Right lobe of liver (tissue), 6 donors: ENCODE results near the gene SMKR1. TPM values are rescaled to one million over a fixed set of nuclear protein-coding genes. Genes with fewer than 3 reads are reported as not detected.

Experiments used
- ATAC-seq, 4 donors: fragments of 200-7000 bp; cut with Tn5 transposase; one replicate each; pipeline ENCODE4 v1.9.1; 2020; ENCODE audit warnings: mild to moderate bottlenecking in 4 of 4, moderate library complexity in 4 of 4
- DNase-seq, 3 donors: peaks; one replicate each; pipeline ENCODE4 v3.0.0-alpha.2; 2020
- H3K27ac ChIP-seq, 3 donors: fragments of 200-600 bp; one replicate each; pipeline ENCODE4 v1.8.0; 2022
- H3K27me3 ChIP-seq, 2 donors: fragments of 200-600 bp; one replicate each; pipeline ENCODE4 v1.8.0; 2022
- H3K36me3 ChIP-seq, 4 donors: fragments of 200-600 bp; sonication (generic) in 1 of 4; one replicate each; pipeline versions ENCODE4 v1.5.1 to v1.8.0; 2017 to 2022; ENCODE audit warnings: control low read depth in 1 of 4
- H3K4me1 ChIP-seq, 4 donors: fragments of 200-600 bp; sonication (generic) in 1 of 4; one replicate each; pipeline versions ENCODE4 v1.5.1 to v1.8.0; 2017 to 2022; ENCODE audit warnings: control low read depth in 1 of 4
- H3K4me3 ChIP-seq, 3 donors: fragments of 200-600 bp; one replicate each; pipeline ENCODE4 v1.8.0; 2022
- H3K9me3 ChIP-seq, 4 donors: fragments of 200-600 bp; sonication (generic) in 1 of 4; one replicate each; pipeline versions ENCODE4 v1.5.1 to v1.8.0; 2017 to 2022; ENCODE audit warnings: control low read depth in 1 of 4
- CTCF ChIP-seq, 4 donors: fragments of 200-600 bp in 3 of 4; fragments of 450-650 bp in 1 of 4; IDR thresholded peaks; one replicate each; pipeline versions ENCODE4 v1.5.1 to v1.8.0; 2016 to 2022; ENCODE audit warnings: antibody characterized with exemption in 4 of 4, mild to moderate bottlenecking in 2 of 4
- POLR2A ChIP-seq: fragments of 450-650 bp; IDR thresholded peaks from one replicate; pipeline ENCODE4 v1.6.1; 2017; ENCODE audit warnings: antibody characterized with exemption, mild to moderate bottlenecking
- WGBS: methylation state at CpG from one replicate; pipeline ENCODE4 v1.1.6; 2018; ENCODE audit warnings: low coverage, low lambda C conversion rate; ENCODE audit not compliant: insufficient coverage; ENCODE audit errors: missing lambda C conversion rate; 5-methylcytosine and 5-hydroxymethylcytosine counted together
- intact Hi-C, 2 donors: fragments of 100-400 bp; cut with DNase I; formaldehyde crosslinking; loops; one replicate each; pipeline versions ENCODE4 v1.11.2 to v1.14.1; 2022
- total RNA-seq, 6 experiments: library from RNA; depleted of rRNA in 2 of 6; stranded (reverse); fragments of >200 nt in 2 of 6; fragmentation: NEBNext Ultra II Directional in 3 of 6; extraction: Animal tissue kit (Norgen Biotek cat#: 25700) in 3 of 6; gene quantifications; one replicate each; pipeline versions ENCODE4 v1.1.0 to v1.2.4, GENCODE V29; 2016 to 2023
- donor health status: DM: no; HTN: yes; CAD: no.
- donor health status: DM: no; HTN: no; CAD: no.
- donor health status: DM: no; HTN: no; CAD: no.
- donor health status: DM: no; HTN: yes; CAD: no.
- donor health status: DM: no; HTN: yes; CAD: no.

The SMKR1 gene
- total RNA-seq, 6 experiments from 2014 or later = not detected

DNA sequence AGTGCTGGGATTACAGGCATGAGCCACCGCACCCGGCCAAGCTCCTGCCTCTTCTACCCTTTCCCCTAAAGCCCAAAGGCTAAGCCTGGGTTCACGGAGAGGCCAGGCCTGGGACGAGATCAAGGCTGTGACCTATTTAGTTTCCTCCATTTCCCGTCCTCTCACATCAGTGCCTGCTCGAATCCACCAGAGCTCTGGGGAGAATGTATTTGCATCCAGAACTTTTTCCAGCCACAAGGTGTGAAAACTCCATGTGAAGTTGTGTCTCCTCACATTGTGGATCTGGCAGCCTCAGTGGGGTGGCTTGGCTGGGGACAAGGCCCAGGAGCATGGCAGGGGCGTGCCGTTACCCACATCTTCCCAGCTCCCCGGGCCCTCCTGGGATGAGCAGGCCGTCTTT lies 38.0 kb downstream of the SMKR1 start:
- DNase-seq = no peak
- H3K27me3 ChIP-seq = no peaks in the 10 kb centered on the region
- no peaks in the 10 kb centered on the region for H3K4me1 ChIP-seq
- no peak for ATAC-seq
- H3K27ac ChIP-seq = no peak overlapping the region
- TF ChIP-seq POLR2A = no peak
- no peak for TF ChIP-seq CTCF (IDR thresholded peaks at IDR 0.05)
- intact Hi-C loops = no loop called here
- no peak overlapping the region for H3K4me3 ChIP-seq
- 86% methylated on average over 10 of the region's 10 CpGs for WGBS
- H3K36me3 ChIP-seq = no peaks in the 10 kb centered on the region
- H3K9me3 ChIP-seq = no peaks in the 10 kb centered on the region

- WGBS = 82% methylated on average over 5 of the region's 5 CpGs
- ATAC-seq = no peak
- Histone ChIP-seq H3K9me3 (no peaks in the 10 kb centered on the region), H3K4me3 (no peak overlapping the region), H3K27me3 (no peaks in the 10 kb centered on the region), H3K27ac (no peak overlapping the region), H3K36me3 (no peaks in the 10 kb centered on the region), H3K4me1 (no peaks in the 10 kb centered on the region)
- no peak for DNase-seq
- TF ChIP-seq CTCF (IDR thresholded peaks at IDR 0.05) = no peak
- TF ChIP-seq POLR2A = no peak
- intact Hi-C loops = no loop called here
Observed at GRCh38 chr7:129544700-129545099, 42.4 kb downstream of the SMKR1 start.

GRCh38 chr7:129550693-129551360 lies 48.5 kb downstream of the SMKR1 start:
- no peak for DNase-seq
- TF ChIP-seq POLR2A (no peak), CTCF (IDR thresholded peaks at IDR 0.05) (no peak)
- no peaks in the 10 kb centered on the region for H3K27me3 ChIP-seq
- no peaks in the 10 kb centered on the region for H3K4me1 ChIP-seq
- H3K9me3 ChIP-seq = no peaks in the 10 kb centered on the region
- intact Hi-C loops = no loop called here
- H3K36me3 ChIP-seq = no peaks in the 10 kb centered on the region
- H3K27ac ChIP-seq = no peak overlapping the region
- H3K4me3 ChIP-seq = no peak overlapping the region
- 89% methylated on average over 9 of the region's 13 CpGs for WGBS
- no peak for ATAC-seq

GRCh38 chr7:129553899-129554461 lies 51.6 kb downstream of the SMKR1 start:
- Histone ChIP-seq H3K9me3 (no peaks in the 10 kb centered on the region), H3K27me3 (no peaks in the 10 kb centered on the region), H3K27ac (no peak overlapping the region), H3K4me3 (no peak overlapping the region), H3K36me3 (no peaks in the 10 kb centered on the region), H3K4me1 (no peaks in the 10 kb centered on the region)
- no peak for DNase-seq
- TF ChIP-seq CTCF (IDR thresholded peaks at IDR 0.05) (no peak), POLR2A (no peak)
- WGBS = 27% methylated on average over 13 of the region's 13 CpGs
- intact Hi-C loops = no loop called here
- ATAC-seq = no peak
